DND-41 (cell line): ENCODE results near the gene SEC16A.

Source experiments
- ATAC-seq: fragments of 200-7000 bp; cut with Tn5 transposase; 3 replicates; pipeline ENCODE4 v1.9.1; 2021; ENCODE audit warnings: low read depth; ENCODE audit not compliant: insufficient read depth
- DNase-seq: peaks from one replicate; pipeline ENCODE4 v3.0.0-alpha.2; 2020
- H2AFZ ChIP-seq: 2 replicates; pipeline ENCODE4 v1.6.0; 2012; ENCODE audit warnings: low read depth, low read length
- H3K27ac ChIP-seq: 2 replicates; pipeline ENCODE4 v1.5.1; 2012; ENCODE audit warnings: low read length, inconsistent platforms
- H3K27me3 ChIP-seq: fragments of 200-600 bp; sonication (generic); 2 replicates; pipeline ENCODE4 v1.6.0; 2012; ENCODE audit warnings: low read length, mild to moderate bottlenecking, inconsistent platforms; ENCODE audit not compliant: insufficient read depth, poor library complexity
- H3K36me3 ChIP-seq: 2 replicates; pipeline ENCODE4 v1.5.1; 2012; ENCODE audit warnings: low read length, inconsistent platforms; ENCODE audit not compliant: insufficient read depth
- H3K4me1 ChIP-seq: 2 replicates; pipeline ENCODE4 v1.5.1; 2012; ENCODE audit warnings: mild to moderate bottlenecking, low read length; ENCODE audit not compliant: insufficient read depth
- H3K4me2 ChIP-seq: 2 replicates; pipeline ENCODE4 v1.6.0; 2012; ENCODE audit warnings: mild to moderate bottlenecking, moderate library complexity, low read length, inconsistent platforms; ENCODE audit not compliant: insufficient read depth
- H3K4me3 ChIP-seq, 2 experiments: fragments of 200-600 bp in 1 of 2; shearing (Covaris generic) in 1 of 2; 2 replicates each; pipeline ENCODE4 v1.5.1; 2012 to 2016; ENCODE audit warnings: inconsistent platforms in 2 of 2, low read length in 2 of 2, mild to moderate bottlenecking in 2 of 2, low read depth in 1 of 2, moderate library complexity in 1 of 2
- H3K79me2 ChIP-seq: 2 replicates; pipeline ENCODE4 v1.6.0; 2012; ENCODE audit warnings: low read length, inconsistent platforms; ENCODE audit not compliant: insufficient read depth
- H3K9ac ChIP-seq: 2 replicates; pipeline ENCODE4 v1.6.0; 2012; ENCODE audit warnings: low read depth, mild to moderate bottlenecking, inconsistent platforms, low read length, moderate library complexity
- H3K9me3 ChIP-seq: 2 replicates; pipeline ENCODE4 v1.5.1; 2012; ENCODE audit warnings: low read length, moderate library complexity, mild to moderate bottlenecking, inconsistent platforms; ENCODE audit not compliant: insufficient read depth, severe bottlenecking
- H4K20me1 ChIP-seq: 2 replicates; pipeline ENCODE4 v1.6.0; 2012; ENCODE audit warnings: low read length; ENCODE audit not compliant: insufficient read depth
- CTCF ChIP-seq: IDR thresholded peaks from 2 replicates; pipeline ENCODE4 v1.5.1; 2012; ENCODE audit warnings: borderline replicate concordance, low read length, moderate library complexity, mild to moderate bottlenecking; ENCODE audit not compliant: poor library complexity, severe bottlenecking; ENCODE audit errors: extremely low read depth
- EZH2 ChIP-seq: IDR thresholded peaks from 3 replicates; pipeline ENCODE4 v1.6.1; 2012; ENCODE audit warnings: borderline replicate concordance, low read depth, mild to moderate bottlenecking, moderate library complexity, low read length, inconsistent platforms; ENCODE audit not compliant: severe bottlenecking

The SEC16A gene

GRCh38 chr9:136453326-136453725, 29.5 kb downstream of the SEC16A start:
- Histone ChIP-seq H3K27ac (no peak overlapping the region), H3K9me3 (no peaks in the 10 kb centered on the region), H2AFZ (no peak overlapping the region), H3K4me2 (no peak overlapping the region), H3K4me3 (no peak overlapping the region), H3K4me1 (no peaks in the 10 kb centered on the region), H3K79me2 (no peaks in the 10 kb centered on the region), H3K27me3 (no peaks in the 10 kb centered on the region), H3K9ac (no peak overlapping the region), H4K20me1 (peaks cover 17% of the 10 kb centered on the region), H3K36me3 (peaks cover 87% of the 10 kb centered on the region)
- ATAC-seq, result no peak
- TF ChIP-seq EZH2, result no peak
- no peak for TF ChIP-seq CTCF
- no peak for DNase-seq

DNA sequence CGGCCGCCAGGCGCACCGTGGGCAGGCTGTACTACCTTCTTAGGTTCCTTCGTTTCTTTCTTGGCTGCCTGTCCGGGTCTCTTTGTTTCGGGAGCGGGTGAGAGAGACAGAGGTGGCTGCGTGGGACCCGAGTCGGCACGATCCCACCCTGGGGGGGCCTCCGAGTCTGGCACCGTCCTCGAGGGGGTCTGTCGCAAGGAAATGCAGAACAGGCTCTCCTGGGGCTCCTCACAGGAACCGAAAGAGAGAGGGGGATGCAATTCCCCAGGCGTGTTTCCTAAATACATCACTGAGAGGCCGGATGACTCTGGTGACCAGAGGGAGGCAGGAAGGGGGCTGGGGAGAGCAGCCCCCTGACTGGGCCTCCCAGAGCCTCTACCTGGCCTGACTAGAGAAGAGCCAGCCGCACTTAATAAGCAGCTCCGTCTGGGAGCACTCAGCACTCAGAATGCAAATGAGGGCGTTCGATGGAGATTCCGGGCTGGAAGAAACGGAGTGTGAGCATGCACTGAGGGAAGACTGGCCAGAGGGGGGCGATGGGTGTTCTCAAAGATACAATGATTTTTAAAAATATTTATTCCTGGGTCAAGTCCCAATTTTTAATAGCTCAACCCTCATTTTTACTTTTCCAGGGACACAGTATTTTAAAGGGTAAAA, 31.5 kb downstream of the SEC16A start:
- Histone ChIP-seq H3K4me3 (no peak overlapping the region), H3K9me3 (no peaks in the 10 kb centered on the region), H3K4me2 (no peak overlapping the region), H3K36me3 (peaks cover 88% of the 10 kb centered on the region), H2AFZ (no peak overlapping the region), H3K79me2 (no peaks in the 10 kb centered on the region), H3K27me3 (no peaks in the 10 kb centered on the region), H4K20me1 (peaks cover 9% of the 10 kb centered on the region), H3K9ac (no peak overlapping the region), H3K27ac (no peak overlapping the region), H3K4me1 (no peaks in the 10 kb centered on the region)
- ATAC-seq (no peak), DNase-seq (no peak)
- TF ChIP-seq CTCF, result no peak
- no peak for TF ChIP-seq EZH2

DNA sequence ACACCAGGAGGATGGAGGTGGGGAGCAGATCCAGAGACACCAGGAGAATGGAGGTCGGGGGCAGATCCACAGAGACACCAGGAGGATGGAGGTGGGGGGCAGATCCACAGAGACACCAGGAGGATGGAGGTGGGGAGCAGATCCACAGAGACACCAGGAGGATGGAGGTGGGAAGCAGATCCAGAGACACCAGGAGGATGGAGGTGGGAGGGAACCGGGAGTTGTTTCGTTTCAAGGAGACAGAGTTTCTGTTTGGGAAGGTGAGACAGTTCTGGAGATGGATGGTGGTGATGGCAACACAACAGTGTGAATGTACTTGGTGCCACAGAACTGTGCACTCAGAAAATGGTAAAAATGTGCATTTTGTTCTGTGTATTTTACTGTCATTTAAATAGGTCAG, 34.2 kb downstream of the SEC16A start:
- no peak for ATAC-seq
- no peak overlapping the region for H2AFZ ChIP-seq
- no peaks in the 10 kb centered on the region for H3K79me2 ChIP-seq
- no peaks in the 10 kb centered on the region for H3K9me3 ChIP-seq
- no peaks in the 10 kb centered on the region for H3K27me3 ChIP-seq
- TF ChIP-seq EZH2 (no peak), CTCF (no peak)
- no peak overlapping the region for H3K4me2 ChIP-seq
- H3K4me3 ChIP-seq, result no peak overlapping the region
- H3K4me1 ChIP-seq, result no peaks in the 10 kb centered on the region
- peaks cover 82% of the 10 kb centered on the region for H3K36me3 ChIP-seq
- DNase-seq, result no peak
- H3K9ac ChIP-seq, result no peak overlapping the region
- H3K27ac ChIP-seq, result no peak overlapping the region
- H4K20me1 ChIP-seq, result peaks cover 14% of the 10 kb centered on the region
